HepG2 (cell line): ENCODE results near the gene GJC2. TPM values are rescaled to one million over a fixed set of nuclear protein-coding genes. Genes with fewer than 3 reads are reported as not detected.

Experiments
- ATAC-seq: fragments of 200-7000 bp; cut with Tn5 transposase; 3 replicates; pipeline ENCODE4 v1.9.1; 2020; ENCODE audit warnings: mild to moderate bottlenecking, moderate library complexity
- BruUV-seq: library from RNA; stranded (reverse); fragments of 400-500 nt; replicated peaks from 2 replicates; lab custom pipeline; 2021; lab: Mats Ljungman, UMichigan
- CTCF ChIA-PET: fragments of 300-600 bp; formaldehyde crosslinking; extraction: SDS; loops from one replicate; lab custom pipeline; 2021; ENCODE audit warnings: low total read pairs, inconsistent platforms, low intra/inter-chr PET ratio; lab: Yijun Ruan, JAX
- POLR2A ChIA-PET: fragments of 350-600 bp; sonication (Branson Sonifier 250); formaldehyde crosslinking; loops from one replicate; lab custom pipeline; 2020; ENCODE audit warnings: antibody characterized with exemption, inconsistent platforms; lab: Yijun Ruan, JAX
- DNase-seq: peaks from one replicate; pipeline ENCODE4 v3.0.0-alpha.2; 2015; ENCODE audit warnings: low spot score
- FAIRE-seq: peaks from 3 replicates; lab custom pipeline; 2011; peaks lifted over from hg19 to GRCh38; lab: Jason Lieb, UNC
- H2AFZ ChIP-seq: one replicate; pipeline ENCODE4 v1.6.1; 2011; ENCODE audit warnings: low read length, inconsistent platforms
- H3K27ac ChIP-seq: fragments of 300-600 bp; 3 replicates; pipeline ENCODE4 v1.8.0; 2011; ENCODE audit warnings: mixed run types, mild to moderate bottlenecking, mixed read lengths, low read length, inconsistent platforms; ENCODE audit not compliant: insufficient read depth; ENCODE audit errors: extremely low read length
- H3K27me3 ChIP-seq, 2 experiments: fragments of 200-600 bp in 1 of 2; 2 replicates in 1 of 2; 3 replicates in 1 of 2; pipeline versions ENCODE4 v1.6.0 to v1.8.0; 2011; ENCODE audit warnings: low read length in 2 of 2, mild to moderate bottlenecking in 2 of 2, moderate library complexity in 2 of 2, inconsistent platforms in 1 of 2; ENCODE audit not compliant: insufficient read depth in 2 of 2, control insufficient read depth in 1 of 2
- H3K36me3 ChIP-seq, 2 experiments: fragments of 200-600 bp in 1 of 2; replicated peaks in 1 of 2; 2 replicates in 1 of 2; 3 replicates in 1 of 2; pipeline versions ENCODE4 v1.5.1 to v1.8.0; 2011; ENCODE audit warnings: low read length in 2 of 2, inconsistent platforms in 1 of 2; ENCODE audit not compliant: insufficient read depth in 2 of 2, control insufficient read depth in 1 of 2
- H3K4me1 ChIP-seq: 2 replicates; pipeline ENCODE4 v1.5.1; 2012; ENCODE audit warnings: low read length, inconsistent platforms; ENCODE audit not compliant: insufficient read depth
- H3K4me2 ChIP-seq: 2 replicates; pipeline ENCODE4 v1.6.0; 2011; ENCODE audit warnings: low read depth, low read length, inconsistent platforms
- H3K4me3 ChIP-seq, 3 experiments: fragments of 200-600 bp in 1 of 3; sonication (generic), shearing (Covaris generic) in 1 of 3; replicated peaks in 1 of 3; 2 replicates each; pipeline ENCODE4 v1.5.1; 2011 to 2016; ENCODE audit warnings: low read length in 3 of 3, inconsistent platforms in 2 of 3, low read depth in 2 of 3, mild to moderate bottlenecking in 2 of 3, control low read depth in 1 of 3, mixed read lengths in 1 of 3; ENCODE audit not compliant: insufficient read depth in 1 of 3
- H3K79me2 ChIP-seq: one replicate; pipeline ENCODE4 v1.6.1; 2011; ENCODE audit warnings: low read length, inconsistent platforms; ENCODE audit not compliant: insufficient read depth
- H3K9ac ChIP-seq: 2 replicates; pipeline ENCODE4 v1.6.0; 2011; ENCODE audit warnings: mild to moderate bottlenecking, low read depth, low read length, inconsistent platforms; ENCODE audit not compliant: insufficient read depth
- H3K9me3 ChIP-seq: 2 replicates; pipeline ENCODE4 v1.5.1; 2012; ENCODE audit warnings: mild to moderate bottlenecking, low read length
- H4K20me1 ChIP-seq: 2 replicates; pipeline ENCODE4 v1.6.0; 2011; ENCODE audit warnings: inconsistent platforms, mild to moderate bottlenecking, low read length, moderate library complexity; ENCODE audit not compliant: insufficient read depth
- ARNT2 ChIP-seq: sonication (generic); formaldehyde crosslinking; IDR thresholded peaks from 2 replicates; pipeline ENCODE4 v1.8.0; 2022; ENCODE audit warnings: mild to moderate bottlenecking, low read depth, missing genetic modification reagents, moderate library complexity
- JUNB ChIP-seq: sonication (generic); formaldehyde crosslinking; IDR thresholded peaks from 2 replicates; pipeline ENCODE4 v1.8.0; 2022; ENCODE audit warnings: missing genetic modification reagents, mild to moderate bottlenecking, borderline replicate concordance
- MED8 ChIP-seq: sonication (generic); formaldehyde crosslinking; IDR thresholded peaks from 2 replicates; pipeline ENCODE4 v1.8.1; 2023; ENCODE audit warnings: mild to moderate bottlenecking, missing genetic modification reagents; ENCODE audit not compliant: insufficient replicate concordance
- NR0B2 ChIP-seq: sonication (generic); formaldehyde crosslinking; IDR thresholded peaks from 2 replicates; pipeline ENCODE4 v1.4.0; 2020; ENCODE audit warnings: mild to moderate bottlenecking, missing genetic modification reagents
- RCOR2 ChIP-seq: IDR thresholded peaks from 2 replicates; pipeline ENCODE4 v1.6.1; 2016; ENCODE audit warnings: missing biosample characterization, missing genetic modification reagents
- SIX1 ChIP-seq: sonication (generic); formaldehyde crosslinking; IDR thresholded peaks from 2 replicates; pipeline ENCODE4 v1.4.0; 2020; ENCODE audit warnings: missing genetic modification reagents, borderline replicate concordance
- STAT6 ChIP-seq: sonication (generic); formaldehyde crosslinking; IDR thresholded peaks from 2 replicates; pipeline ENCODE4 v1.4.0; 2020; ENCODE audit warnings: missing genetic modification reagents, mild to moderate bottlenecking, borderline replicate concordance
- ZNF235 ChIP-seq: sonication (generic); formaldehyde crosslinking; IDR thresholded peaks from 2 replicates; pipeline ENCODE4 v1.8.1; 2023; ENCODE audit warnings: mild to moderate bottlenecking, missing genetic modification reagents, borderline replicate concordance
- ZNF713 ChIP-seq: sonication (generic); formaldehyde crosslinking; IDR thresholded peaks from 2 replicates; pipeline ENCODE4 v1.4.0; 2020; ENCODE audit warnings: mild to moderate bottlenecking, missing genetic modification reagents
- WGBS: methylation state at CpG from one replicate; pipeline ENCODE4 v1.1.6; 2017; ENCODE audit warnings: low lambda C conversion rate; 5-methylcytosine and 5-hydroxymethylcytosine counted together
- in situ Hi-C: cut with HindIII; loops from 2 replicates; pipeline ENCODE4 v1.10.0; 2017; ENCODE audit warnings: low pct_unique_long_range_greater_than_20kb; ENCODE audit not compliant: extremely low pct_ligation_motif_present
- intact Hi-C: fragments of 100-400 bp; cut with micrococcal nuclease; formaldehyde crosslinking; loops from one replicate; pipeline ENCODE4 v1.10.0; 2022; ENCODE audit not compliant: unreplicated experiment
- polyA plus RNA-seq, 8 experiments: library from polyadenylated mRNA; depleted of rRNA in 3 of 8; stranded (reverse) in 7 of 8; unstranded in 1 of 8; fragments of >200 nt; fragmentation: Illumina TruSeq in 4 of 8; extraction: Trizol in 4 of 8; gene quantifications; 2 replicates each; pipeline versions ENCODE4 v1.2.1 to v1.2.3, GENCODE V29; 2011 to 2016; ENCODE audit warnings: low read depth in 4 of 8, missing spikeins in 1 of 8, mixed read lengths in 1 of 8; ENCODE audit not compliant: insufficient read depth in 1 of 8
- total RNA-seq, 5 experiments: library from RNA; depleted of rRNA; stranded (reverse); fragments of >200 nt; fragmentation: Illumina TruSeq; extraction: Trizol; gene quantifications; 2 replicates each; pipeline ENCODE4 v1.2.3, GENCODE V29; 2016; ENCODE audit warnings: low read depth in 1 of 5
- TF ChIP-seq, protein P1 (sequence below): IDR thresholded peaks from 2 replicates; pipeline ENCODE4 v1.6.1; 2012; ENCODE audit warnings: low read depth, low read length, improper control_type of control experiment
- TF ChIP-seq, protein P2 (sequence below): sonication (generic); formaldehyde crosslinking; IDR thresholded peaks from 2 replicates; pipeline ENCODE4 v1.4.0; 2020; ENCODE audit warnings: mild to moderate bottlenecking, missing genetic modification reagents, borderline replicate concordance

Gene GJC2
- total and polyA plus RNA-seq, 2 of the 13 experiments (the other 11 are each of a cell fraction or from before 2014, with no cell fraction given) = 1.6 to 3.8 TPM

DNA sequence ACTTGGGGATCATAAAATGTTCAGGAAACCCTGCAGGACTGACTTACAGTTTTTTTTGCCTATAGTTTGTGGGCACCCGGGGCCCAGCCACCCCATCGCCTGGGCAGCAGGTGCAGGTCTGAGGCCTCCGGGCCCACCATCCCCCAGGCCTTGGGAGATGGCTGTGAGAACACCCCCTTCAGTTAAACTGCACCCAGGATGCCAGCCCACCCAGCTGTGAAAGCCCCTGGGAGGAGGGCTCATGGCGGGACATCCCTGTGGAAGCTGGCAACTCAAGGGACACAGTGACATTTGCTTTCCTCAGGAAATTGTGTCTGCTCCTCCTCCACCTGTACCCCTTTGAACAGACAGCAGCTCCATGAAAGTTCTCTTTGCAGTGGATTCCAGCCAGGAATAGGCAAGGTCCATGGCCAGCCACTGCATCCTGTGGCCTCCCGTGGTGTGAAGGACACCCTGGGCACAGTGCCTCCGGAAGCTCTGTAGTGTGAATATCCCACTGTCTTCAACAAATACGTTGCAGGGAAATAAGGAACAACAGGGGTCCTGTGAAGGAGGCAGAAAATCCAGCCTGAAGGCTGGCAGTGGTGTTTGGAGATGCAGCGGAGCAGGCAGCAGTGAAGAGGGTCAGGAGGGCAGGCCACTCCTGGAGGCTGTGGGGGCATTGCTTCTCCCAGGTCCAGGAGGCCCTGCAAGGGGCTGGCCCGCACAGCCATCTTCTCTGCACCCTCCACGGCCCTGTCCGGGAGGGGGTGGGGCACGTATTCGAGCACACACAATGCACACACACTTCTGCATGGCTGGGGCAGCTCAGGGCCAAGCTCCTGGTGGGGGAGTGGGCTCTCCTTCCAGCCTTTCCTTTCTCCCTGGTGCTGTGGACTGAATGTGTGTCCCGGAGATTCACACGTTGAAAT is 56.1 kb downstream of the GJC2 start:
- no peak overlapping the region for H3K9ac ChIP-seq
- H3K27me3 ChIP-seq = peaks cover 4 to 36% of the 10 kb centered on the region in 2 experiments; a peak in 4 of 5 replicates
- ATAC-seq (0 out of 3 replicates have a peak, but pooled peaks have one; percentile 9), DNase-seq (no peak), FAIRE-seq (no peak)
- in situ Hi-C loops (no loop called here), intact Hi-C loops (no loop called here)
- ChIA-PET POLR2A (no interaction called here), CTCF (no interaction called here)
- H3K79me2 ChIP-seq = no peaks in the 10 kb centered on the region
- no peak overlapping the region for H2AFZ ChIP-seq
- H3K36me3 ChIP-seq = no peaks in the 10 kb centered on the region
- H3K4me1 ChIP-seq = no peaks in the 10 kb centered on the region
- no TSS peak for BruUV-seq
- 12% methylated on average over 7 of the region's 15 CpGs for WGBS
- no peak overlapping the region for H3K4me3 ChIP-seq
- no peaks in the 10 kb centered on the region for H3K9me3 ChIP-seq
- no peaks in the 10 kb centered on the region for H4K20me1 ChIP-seq
- H3K27ac ChIP-seq = no peak overlapping the region
- no peak overlapping the region for H3K4me2 ChIP-seq
- TF ChIP-seq ARNT2 (CRISPR knock-in tag) (no peak), JUNB (CRISPR knock-in tag) (no peak), STAT6 (no peak), MED8 (no peak), SIX1 (no peak), ZNF713 (no peak), NR0B2 (CRISPR knock-in tag) (no peak), ZNF235 (no peak), RCOR2 (CRISPR knock-in tag) (no peak)
- TF ChIP-seq, protein P1, sequence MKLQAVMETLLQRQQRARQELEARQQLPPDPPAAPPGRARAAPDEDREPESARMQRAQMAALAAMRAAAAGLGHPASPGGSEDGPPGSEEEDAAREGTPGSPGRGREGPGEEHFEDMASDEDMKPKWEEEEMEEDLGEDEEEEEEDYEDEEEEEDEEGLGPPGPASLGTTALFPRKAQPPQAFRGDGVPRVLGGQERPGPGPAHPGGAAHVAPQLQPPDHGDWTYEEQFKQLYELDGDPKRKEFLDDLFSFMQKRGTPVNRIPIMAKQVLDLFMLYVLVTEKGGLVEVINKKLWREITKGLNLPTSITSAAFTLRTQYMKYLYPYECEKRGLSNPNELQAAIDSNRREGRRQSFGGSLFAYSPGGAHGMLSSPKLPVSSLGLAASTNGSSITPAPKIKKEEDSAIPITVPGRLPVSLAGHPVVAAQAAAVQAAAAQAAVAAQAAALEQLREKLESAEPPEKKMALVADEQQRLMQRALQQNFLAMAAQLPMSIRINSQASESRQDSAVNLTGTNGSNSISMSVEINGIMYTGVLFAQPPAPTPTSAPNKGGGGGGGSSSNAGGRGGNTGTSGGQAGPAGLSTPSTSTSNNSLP = no peak
- TF ChIP-seq, protein P2, sequence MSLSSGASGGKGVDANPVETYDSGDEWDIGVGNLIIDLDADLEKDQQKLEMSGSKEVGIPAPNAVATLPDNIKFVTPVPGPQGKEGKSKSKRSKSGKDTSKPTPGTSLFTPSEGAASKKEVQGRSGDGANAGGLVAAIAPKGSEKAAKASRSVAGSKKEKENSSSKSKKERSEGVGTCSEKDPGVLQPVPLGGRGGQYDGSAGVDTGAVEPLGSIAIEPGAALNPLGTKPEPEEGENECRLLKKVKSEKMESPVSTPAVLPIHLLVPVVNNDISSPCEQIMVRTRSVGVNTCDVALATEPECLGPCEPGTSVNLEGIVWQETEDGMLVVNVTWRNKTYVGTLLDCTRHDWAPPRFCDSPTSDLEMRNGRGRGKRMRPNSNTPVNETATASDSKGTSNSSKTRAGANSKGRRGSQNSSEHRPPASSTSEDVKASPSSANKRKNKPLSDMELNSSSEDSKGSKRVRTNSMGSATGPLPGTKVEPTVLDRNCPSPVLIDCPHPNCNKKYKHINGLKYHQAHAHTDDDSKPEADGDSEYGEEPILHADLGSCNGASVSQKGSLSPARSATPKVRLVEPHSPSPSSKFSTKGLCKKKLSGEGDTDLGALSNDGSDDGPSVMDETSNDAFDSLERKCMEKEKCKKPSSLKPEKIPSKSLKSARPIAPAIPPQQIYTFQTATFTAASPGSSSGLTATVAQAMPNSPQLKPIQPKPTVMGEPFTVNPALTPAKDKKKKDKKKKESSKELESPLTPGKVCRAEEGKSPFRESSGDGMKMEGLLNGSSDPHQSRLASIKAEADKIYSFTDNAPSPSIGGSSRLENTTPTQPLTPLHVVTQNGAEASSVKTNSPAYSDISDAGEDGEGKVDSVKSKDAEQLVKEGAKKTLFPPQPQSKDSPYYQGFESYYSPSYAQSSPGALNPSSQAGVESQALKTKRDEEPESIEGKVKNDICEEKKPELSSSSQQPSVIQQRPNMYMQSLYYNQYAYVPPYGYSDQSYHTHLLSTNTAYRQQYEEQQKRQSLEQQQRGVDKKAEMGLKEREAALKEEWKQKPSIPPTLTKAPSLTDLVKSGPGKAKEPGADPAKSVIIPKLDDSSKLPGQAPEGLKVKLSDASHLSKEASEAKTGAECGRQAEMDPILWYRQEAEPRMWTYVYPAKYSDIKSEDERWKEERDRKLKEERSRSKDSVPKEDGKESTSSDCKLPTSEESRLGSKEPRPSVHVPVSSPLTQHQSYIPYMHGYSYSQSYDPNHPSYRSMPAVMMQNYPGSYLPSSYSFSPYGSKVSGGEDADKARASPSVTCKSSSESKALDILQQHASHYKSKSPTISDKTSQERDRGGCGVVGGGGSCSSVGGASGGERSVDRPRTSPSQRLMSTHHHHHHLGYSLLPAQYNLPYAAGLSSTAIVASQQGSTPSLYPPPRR = no peak
